Astrocyte (in vitro differentiated cells and primary cell): ENCODE measurements around the gene THADA.

Experiments
- EZH2 ChIP-seq: IDR thresholded peaks from 2 replicates; pipeline ENCODE4 v1.6.1; 2012; ENCODE audit warnings: mild to moderate bottlenecking, low read length, inconsistent platforms; ENCODE audit not compliant: insufficient read depth
- TF ChIP-seq, protein P1 (sequence below): IDR thresholded peaks from 2 replicates; pipeline ENCODE4 v1.5.1; 2011; ENCODE audit warnings: low read depth, mild to moderate bottlenecking, inconsistent platforms, low read length, moderate library complexity; ENCODE audit not compliant: insufficient read depth

GRCh38 chr2:43462866-43463641 lies 132.8 kb downstream of the THADA start:
- TF ChIP-seq, protein P1, sequence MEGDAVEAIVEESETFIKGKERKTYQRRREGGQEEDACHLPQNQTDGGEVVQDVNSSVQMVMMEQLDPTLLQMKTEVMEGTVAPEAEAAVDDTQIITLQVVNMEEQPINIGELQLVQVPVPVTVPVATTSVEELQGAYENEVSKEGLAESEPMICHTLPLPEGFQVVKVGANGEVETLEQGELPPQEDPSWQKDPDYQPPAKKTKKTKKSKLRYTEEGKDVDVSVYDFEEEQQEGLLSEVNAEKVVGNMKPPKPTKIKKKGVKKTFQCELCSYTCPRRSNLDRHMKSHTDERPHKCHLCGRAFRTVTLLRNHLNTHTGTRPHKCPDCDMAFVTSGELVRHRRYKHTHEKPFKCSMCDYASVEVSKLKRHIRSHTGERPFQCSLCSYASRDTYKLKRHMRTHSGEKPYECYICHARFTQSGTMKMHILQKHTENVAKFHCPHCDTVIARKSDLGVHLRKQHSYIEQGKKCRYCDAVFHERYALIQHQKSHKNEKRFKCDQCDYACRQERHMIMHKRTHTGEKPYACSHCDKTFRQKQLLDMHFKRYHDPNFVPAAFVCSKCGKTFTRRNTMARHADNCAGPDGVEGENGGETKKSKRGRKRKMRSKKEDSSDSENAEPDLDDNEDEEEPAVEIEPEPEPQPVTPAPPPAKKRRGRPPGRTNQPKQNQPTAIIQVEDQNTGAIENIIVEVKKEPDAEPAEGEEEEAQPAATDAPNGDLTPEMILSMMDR, result no peak
- TF ChIP-seq EZH2, result no peak
